ENCODE data around the gene LPIN1.

GRCh38 chr2:11717623-11718022, 28.8 kb upstream of the LPIN1 start:
- TF ChIP-seq, protein P1, sequence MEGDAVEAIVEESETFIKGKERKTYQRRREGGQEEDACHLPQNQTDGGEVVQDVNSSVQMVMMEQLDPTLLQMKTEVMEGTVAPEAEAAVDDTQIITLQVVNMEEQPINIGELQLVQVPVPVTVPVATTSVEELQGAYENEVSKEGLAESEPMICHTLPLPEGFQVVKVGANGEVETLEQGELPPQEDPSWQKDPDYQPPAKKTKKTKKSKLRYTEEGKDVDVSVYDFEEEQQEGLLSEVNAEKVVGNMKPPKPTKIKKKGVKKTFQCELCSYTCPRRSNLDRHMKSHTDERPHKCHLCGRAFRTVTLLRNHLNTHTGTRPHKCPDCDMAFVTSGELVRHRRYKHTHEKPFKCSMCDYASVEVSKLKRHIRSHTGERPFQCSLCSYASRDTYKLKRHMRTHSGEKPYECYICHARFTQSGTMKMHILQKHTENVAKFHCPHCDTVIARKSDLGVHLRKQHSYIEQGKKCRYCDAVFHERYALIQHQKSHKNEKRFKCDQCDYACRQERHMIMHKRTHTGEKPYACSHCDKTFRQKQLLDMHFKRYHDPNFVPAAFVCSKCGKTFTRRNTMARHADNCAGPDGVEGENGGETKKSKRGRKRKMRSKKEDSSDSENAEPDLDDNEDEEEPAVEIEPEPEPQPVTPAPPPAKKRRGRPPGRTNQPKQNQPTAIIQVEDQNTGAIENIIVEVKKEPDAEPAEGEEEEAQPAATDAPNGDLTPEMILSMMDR (conservative IDR thresholded peaks at IDR 0.05; ENCODE audit: low read depth, low read length): no peak
- TF ChIP-seq EZH2 (IDR thresholded peaks at IDR 0.05; ENCODE audit: borderline replicate concordance, low read depth, low read length, poor library complexity, severe bottlenecking): no peak
